ENCODE measurements around the gene M6PR.
"Not testable (repeated sequence)": the region's sequence is repeated elsewhere in the genome, so short reads cannot be mapped to it uniquely, and the experiment has no call there.

M6PR gene

DNA sequence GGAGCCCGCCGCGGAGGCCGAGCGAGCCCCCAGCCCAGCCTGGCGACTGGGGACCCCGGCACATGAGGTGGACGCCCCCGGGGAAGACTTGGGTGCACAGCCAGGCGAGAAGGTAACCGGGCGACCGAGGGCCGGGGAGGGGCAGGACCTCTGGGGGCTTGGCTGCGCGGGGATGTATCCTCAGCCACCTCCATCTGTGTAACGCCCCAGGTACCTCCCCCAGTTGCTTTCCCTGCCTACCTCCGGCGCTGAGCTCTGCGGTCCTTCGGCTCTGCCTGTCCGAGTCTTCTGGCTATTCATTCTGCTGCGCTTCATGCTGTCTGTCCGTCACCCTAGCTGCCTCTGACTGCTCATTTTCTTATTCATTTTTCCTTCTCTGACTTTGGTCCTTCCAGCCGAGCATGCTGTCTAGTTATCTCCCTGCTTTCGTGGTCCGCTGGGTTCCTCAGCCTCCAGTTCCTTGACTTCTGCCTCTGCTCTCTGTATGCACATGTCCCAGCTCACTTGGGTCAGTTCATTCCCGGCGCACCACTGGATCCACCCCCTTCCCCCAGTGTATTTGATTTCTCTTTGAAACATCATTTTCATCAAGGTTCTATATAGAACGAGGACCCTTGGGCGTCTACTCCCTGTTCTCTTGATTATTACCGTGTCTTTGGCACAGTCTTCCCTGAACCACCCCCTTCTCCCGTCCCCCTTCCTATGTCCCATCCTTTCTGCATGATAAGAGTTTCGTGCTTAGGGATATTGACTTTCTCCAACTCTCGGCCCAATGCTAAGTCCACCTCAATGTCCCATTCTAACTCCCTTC lies 34.5 kb downstream of the M6PR start:
- DNase-seq = peak in 9 of 10 donors; percentile 19 to 91 (median 38)

DNA sequence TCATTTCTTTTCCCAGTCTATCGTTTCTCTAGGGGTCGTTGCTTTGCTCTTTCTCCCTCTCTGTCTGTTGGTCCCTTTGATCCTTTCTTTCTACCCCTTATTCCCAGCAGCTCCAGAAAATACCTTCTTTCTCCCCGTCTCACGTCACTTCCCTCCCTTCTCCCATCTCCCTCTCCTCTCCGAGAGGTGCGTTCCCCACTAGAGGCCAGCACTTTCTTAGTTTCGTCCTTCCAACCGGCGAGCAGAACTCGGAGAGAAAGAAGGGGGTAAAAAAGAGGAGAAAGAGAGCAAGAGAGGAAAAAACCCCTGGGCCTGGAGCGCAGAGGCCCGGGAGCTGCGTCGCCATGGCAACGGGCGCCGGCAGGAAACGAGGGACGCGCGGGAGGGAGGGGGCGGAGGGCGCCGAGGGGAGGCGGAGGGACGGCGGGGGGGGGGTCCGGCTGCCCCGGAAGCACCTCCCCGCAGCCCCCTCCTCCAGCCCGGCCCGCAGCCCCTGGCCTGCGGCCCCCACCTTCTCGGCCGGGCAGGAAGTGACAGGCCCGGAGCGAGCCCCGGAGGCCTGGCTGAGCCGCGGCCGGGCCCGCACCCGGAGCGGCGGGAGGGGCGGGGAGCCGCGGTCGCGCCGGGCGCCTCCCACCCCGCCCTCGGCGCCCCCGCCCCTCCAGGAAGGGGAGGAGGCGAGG lies 35.3 kb downstream of the M6PR start, which contains the start of gene PHC1:
Gene PHC1, plus strand, starts transcription at position 477 of the 683 bp plus-strand sequence. CDS start 3,169 bp downstream, outside the sequence.
- DNase-seq = peak; percentile 65 to 96 (median 76)
- intact Hi-C loops (cut with DNase I) = loop anchor here (2.0 to 10.0 kb wide), 2 partner anchors 35 to 531 kb away; partner anchors contain the start of gene M6PR

More for the DNA sequence above, 34.5 kb downstream of the M6PR start:
- intact Hi-C loops (cut with DNase I) = loop anchor here (2.0 to 10.0 kb wide), 2 partner anchors 34 to 530 kb away; partner anchors contain the start of gene M6PR

DNA sequence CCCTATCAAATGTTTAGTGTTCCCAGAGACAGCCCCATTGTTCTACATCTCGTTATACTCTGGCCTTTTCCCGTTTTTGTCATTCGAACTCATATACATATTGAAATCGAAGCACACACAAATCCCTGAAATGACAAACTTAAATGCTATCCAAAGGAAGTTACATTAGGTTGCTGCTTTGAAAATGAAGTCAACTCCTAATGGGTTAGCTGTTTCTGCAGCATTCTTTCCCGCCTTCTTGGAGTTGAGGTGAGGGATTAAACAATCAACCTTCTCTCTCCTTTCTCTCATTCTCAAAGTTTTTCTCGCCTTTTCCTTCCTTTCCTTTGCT lies 35.8 kb downstream of the M6PR start:
- no peak for DNase-seq
- intact Hi-C loops (cut with DNase I) = loop anchor here (2.0 to 10.0 kb wide), 2 partner anchors 35 to 531 kb away; partner anchors contain the start of gene M6PR

DNA sequence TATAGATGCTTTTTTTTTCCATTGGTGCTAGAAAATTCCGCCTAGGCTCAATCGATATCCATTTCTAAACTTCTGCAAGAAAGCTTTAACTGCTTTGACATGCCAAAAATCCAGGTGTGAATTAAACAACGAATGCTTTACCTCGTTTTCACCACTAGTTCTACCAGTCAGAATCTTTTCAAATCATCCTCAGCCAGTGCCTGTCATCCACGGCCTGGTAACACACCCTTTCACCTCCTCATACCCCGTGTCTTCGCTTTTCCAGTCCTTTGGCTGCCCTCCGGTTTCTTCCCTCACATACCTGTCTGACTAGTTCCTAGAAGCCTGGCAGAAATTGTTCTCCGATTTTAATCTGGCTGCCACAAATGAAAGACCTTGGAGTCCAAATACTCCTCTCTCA lies 36.5 kb downstream of the M6PR start:
- intact Hi-C loops (cut with DNase I) = loop anchor here (10.0 kb wide), 1 partner anchor 532 kb away; no protein-coding TSS in a partner anchor
- no peak for DNase-seq

DNA sequence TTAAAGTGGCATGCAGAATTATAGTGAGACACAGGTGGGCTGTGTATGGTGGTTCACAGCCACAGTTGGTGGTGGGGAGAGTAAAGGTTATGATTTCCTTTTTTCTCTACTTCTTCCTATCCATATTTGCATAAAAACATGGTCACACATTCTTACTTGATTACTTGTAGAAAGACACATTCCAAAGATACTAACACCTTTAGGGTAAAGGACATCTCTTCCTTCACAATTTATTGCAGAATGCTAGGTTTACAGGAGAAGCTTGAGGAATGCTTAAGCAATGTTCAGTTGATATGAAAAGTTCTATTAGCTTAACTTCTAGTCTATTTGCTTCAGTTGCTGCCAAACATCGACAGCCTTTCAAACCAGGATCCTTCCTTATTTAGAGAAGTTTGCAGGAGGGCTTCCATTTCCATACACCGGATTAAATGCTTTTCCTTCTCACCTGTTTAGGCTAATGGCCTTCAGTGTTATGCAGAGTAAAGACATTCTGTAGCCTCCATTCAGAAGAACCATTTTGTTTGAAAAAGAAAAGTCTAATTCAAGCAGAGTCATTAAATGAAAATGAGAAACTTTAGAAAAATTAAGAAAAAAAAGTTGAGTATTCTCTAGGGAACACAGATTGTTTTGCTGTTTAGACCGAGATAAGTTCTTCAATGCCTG lies 37.7 kb downstream of the M6PR start:
- intact Hi-C loops (cut with DNase I) = loop anchor here (10.0 kb wide), 1 partner anchor 533 kb away; no protein-coding TSS in a partner anchor
- DNase-seq = no peak

DNA sequence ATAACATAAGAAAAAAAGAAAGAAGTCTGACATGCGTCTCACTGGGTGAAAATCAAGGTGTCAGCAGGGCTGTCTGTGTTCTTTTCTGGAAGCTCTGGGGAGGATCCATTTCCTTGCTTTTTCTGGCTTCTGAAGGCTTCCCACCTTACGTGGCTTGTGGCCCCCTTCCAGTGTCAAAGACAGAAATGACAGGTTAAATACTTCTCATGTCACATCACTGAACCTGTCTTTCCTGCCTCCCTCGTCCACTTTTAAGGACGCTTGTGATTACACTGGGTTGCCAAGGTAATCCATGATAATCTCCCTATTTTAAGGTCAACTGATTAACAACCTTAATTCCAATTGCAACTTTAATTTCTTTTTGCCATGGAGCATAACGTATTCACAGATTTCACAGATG lies 39.7 kb downstream of the M6PR start:
- intact Hi-C loops (cut with DNase I) = loop anchor here (10.0 kb wide), 1 partner anchor 535 kb away; no protein-coding TSS in a partner anchor
- no peak for DNase-seq

DNA sequence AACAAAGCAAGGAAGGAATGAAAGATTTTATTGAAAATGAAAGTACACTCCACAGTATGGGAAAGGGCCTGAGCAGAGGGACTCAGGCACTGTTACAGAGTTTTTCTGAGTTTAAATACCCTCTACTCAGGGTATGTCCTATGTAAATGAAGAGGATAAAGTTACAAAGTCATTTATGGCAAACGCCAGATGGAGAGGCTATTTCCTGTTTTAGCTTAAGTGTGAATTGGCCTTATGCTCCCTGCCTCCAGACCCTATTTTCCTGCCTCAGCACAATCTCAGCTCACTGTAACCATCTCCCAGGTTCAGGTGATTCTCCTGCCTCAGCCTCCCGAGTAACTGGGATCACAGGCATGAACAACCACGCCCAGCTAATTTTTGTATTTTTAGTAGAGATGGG lies 41.9 kb downstream of the M6PR start:
- intact Hi-C loops (cut with DNase I) = no loop called here
- no peak for DNase-seq

DNA sequence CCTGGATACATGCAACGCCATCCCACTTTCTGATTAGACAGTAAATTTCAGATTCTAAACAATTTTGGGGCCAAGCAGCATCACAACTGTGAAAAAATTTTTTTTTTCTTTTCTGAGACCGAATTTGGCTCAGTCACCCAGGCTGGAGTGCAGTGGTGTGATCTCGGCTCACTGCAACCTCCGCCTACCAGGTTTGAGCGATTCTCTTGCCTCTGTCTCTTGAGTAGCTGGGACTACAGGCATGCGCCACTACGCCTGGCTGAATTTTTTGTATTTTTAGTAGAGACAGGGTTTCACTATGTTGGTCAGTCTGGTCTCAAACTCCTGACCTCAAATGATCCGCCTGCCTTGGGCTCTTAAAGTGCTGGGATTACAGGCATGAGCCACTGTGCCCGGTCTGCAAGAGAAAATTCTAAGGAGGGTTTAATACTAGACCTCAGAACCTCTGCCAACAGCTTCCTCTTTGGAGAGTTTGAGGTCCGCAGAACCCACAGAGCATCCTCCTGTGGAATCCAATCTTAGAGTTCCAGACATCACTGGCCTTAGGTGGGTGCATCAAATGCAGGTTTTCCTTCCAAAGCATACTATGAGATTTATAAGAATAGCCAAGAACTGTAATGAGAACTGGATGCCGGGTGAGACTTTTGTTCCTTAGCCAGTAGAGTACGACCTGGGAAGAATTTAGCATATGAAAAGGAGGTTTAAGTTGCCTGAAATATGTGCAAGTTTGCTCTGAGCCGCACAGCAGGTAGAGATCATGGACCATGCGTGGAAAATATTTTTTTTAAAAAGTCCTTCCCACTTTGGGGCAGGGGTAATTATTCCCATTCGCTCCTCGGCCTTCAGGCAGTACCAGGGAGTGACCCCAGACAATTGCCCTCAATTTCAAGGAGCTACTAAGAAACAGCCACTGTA lies 42.9 kb downstream of the M6PR start:
- intact Hi-C loops (cut with DNase I) = no loop called here
- no peak for DNase-seq

DNA sequence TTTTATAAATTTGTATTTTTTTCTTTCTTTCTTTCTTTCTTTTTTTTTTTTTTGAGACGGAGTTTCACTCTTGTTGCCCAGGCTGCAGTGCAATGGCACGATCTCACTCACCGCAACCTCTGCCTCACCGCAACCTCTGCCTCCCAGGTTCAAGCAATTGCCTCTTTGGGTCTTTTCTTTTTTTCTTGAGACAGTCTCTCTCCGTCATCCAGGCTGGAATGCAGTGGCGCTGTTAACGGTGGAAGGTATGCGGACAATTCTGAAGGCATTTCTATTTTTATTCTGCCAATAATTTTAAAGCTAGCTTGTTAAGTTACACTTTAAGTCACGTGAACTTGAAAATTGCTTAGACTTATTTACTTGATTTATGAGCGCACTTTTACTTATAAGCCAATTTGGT lies 43.9 kb downstream of the M6PR start:
- intact Hi-C loops (cut with DNase I) = no loop called here
- DNase-seq = no peak

DNA sequence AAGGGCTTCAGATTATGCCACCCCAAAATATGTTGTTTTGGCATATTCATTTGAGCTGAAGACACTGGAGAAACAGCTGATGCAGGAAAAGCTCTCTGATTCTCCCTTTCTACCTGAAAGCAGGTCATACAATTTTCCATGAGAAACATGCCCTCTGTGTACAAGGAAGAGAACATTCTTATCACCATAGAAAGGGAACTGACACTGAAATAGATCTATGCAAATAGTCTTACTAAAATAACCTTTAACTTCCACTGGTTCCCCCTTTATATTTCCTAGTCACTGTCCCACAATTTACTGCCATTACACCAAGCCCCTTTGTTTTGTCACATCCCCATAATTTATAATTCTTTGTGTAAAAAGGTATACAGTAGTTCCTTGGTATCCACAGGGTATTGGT lies 44.8 kb downstream of the M6PR start:
- DNase-seq = no peak
- intact Hi-C loops (cut with DNase I) = no loop called here

DNA sequence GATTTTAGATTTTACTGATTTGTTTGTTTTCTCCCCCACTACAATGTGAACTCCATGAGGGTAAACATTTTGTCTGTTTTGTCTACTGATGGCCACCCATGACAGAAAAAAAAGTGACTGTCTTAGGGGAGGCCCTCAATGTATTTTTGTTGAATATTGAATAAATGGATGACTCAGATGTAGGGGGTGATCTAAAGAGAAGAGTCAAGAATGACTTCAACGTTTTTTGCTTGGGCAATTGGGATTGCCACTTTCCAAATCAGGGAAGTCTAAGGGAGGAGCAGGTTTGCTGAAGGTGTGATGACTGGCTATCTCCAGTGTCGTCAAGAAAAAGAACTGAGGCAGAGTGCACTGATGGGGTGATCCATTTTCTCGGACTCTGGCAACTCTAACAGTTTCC lies 45.8 kb downstream of the M6PR start:
- no peak for DNase-seq
- intact Hi-C loops (cut with DNase I) = no loop called here

DNA sequence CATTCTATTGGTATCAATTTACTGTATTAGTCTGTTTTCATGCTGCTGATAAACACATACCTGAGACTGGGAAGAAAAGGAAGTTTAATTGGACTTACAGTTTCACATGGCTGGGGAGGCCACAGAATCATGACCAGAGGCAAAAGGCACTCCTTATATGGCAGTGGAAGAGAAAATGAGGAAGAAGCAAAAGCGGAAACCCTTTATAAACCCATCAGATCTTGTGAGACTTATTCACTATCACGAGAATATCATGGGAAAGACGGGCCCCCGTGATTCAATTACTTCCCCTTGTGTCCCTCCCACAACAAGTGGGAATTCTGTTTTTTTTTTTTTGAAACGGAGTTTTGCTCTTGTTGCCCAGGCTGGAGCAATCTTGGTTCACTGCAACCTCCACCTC lies 46.7 kb downstream of the M6PR start:
- intact Hi-C loops (cut with DNase I); DNase-seq: not testable (repeated sequence)

DNA sequence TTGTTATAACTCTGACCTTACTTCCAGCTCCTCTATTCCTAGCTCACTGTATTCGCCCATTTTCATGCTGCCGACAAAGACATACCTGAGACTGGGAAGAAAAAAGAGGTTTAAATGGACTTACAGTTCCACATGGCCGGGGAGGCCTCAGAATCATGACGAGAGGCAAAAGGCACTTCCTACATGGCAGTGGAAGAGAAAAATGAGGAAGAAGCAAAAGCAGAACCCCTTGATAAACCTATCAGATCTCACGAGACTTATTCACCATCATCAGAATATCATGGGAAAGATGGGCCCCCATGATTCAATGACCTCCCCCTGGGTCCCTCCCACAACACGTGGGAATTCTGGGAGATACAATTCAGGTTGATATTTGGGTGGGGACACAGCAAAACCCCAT lies 49.6 kb downstream of the M6PR start:
- intact Hi-C loops (cut with DNase I) = no loop called here
- DNase-seq = no peak

DNA sequence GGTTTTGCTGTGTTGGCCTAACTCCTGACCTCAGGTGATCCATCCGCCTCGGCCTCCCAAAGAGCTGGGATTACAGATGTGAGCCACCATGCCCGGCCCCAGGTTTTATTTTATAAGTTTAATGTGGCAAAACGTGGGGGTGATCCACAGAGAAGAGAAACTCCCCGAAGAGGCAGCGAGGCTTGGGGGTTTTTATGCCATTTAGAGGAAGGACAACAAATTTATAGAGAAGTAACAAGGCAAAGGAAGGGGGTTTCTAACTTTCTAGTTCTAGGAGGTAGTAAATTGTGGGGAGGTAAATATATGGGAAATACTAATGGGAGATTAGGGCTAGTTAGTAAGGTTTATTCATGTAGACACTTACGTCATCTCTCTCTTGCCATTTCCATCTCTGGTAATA lies 52.4 kb downstream of the M6PR start:
- DNase-seq = no peak
- intact Hi-C loops (cut with DNase I) = no loop called here

DNA sequence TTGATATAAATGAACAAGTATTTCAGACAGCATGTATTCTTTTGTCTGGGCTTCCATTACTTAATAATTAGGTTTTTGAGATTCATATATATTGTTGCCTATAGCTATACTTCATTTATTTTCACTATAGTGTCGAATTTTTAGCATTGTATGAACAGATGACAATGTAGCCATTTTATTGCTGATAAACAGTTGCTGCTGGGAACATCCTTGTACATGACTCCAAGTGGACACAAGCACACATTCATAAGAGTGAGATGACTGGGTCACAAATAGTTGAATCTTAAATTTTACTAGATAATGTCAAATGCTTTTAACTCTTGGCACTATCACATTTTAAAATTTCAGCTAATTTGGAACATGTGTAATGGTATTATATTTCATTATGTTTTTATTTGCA lies 54.5 kb downstream of the M6PR start:
- DNase-seq = no peak
- intact Hi-C loops (cut with DNase I) = no loop called here

DNA sequence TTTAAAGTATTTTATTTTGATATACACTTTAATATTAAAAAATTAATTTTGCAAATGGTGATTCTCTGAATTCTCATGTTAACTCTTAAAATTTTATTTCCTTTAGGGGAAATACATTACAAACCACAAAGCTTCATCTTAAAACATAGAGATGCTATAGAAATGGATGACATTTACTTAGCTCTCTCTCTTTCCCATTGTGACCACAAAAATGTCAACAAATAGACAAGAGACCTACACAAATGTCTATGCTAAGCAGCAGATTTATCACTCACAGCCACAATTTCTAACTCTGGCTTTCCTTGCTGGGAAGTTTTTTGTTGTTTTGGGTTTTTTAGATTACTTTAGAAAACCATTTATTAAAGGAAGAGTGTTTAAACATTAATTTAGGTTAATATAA lies 55.1 kb downstream of the M6PR start:
- no peak for DNase-seq
- intact Hi-C loops (cut with DNase I) = no loop called here

DNA sequence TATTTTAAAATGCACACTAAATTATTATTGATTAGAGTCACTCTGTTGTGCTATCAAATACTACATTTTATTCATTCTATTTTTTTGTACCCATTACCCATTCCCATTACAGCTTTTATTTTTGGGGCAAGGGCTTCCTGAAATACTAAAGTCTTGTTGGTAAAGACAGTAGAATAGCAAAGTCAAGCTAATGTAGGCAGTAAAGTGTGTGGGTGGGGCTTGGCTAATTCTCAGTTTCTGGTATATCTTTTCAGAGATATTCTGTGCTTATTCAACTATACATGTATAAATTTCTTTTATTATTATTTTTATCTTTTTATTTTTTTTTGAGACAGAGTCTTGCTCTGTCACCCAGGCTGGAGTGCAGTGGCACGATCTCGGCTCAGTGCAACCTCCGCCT lies 57.5 kb downstream of the M6PR start:
- intact Hi-C loops (cut with DNase I) = loop anchor here (2.0 kb wide), 1 partner anchor 209 kb away; no protein-coding TSS in a partner anchor
- no peak for DNase-seq

Measured in posterior cingulate gyrus (tissue), 11 donors.